NOMO-1 (cell line): Measurements from ENCODE around the gene TUBGCP5.

Experiments used
- DNase-seq, 2 experiments: peaks; one replicate each; lab custom pipeline; 2025; ENCODE audit not compliant: unreplicated experiment in 2 of 2; lab: John Stamatoyannopoulos, UW

The TUBGCP5 gene

DNA sequence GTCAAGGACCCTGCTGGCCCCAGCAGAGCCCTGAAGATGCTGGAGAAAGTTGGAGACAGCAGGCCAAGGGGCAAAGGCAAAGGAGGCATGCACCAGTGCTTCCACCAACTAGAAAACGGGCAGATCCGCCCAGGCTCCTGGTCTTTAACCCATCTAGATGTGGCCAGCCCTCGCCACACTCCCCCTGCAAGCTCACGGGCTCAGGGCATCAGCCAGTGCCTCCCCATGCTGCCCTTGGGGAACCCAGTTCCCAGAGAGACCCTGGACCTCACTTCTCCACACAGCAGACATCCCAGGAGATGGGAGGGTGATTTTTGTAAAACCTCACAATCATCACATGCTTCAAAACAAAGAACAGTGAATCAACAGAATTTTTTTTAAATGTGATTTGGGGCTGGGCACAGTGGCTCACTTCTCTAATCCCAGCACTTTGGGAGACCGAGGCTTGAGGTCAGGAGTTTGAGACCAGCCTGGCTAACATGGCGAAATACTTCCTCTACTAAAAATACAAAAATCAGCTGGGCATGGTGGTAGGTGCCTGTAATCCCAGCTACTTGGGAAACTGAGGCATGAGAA lies 83.7 kb downstream of the TUBGCP5 start:
- DNase-seq, result no peak

DNA sequence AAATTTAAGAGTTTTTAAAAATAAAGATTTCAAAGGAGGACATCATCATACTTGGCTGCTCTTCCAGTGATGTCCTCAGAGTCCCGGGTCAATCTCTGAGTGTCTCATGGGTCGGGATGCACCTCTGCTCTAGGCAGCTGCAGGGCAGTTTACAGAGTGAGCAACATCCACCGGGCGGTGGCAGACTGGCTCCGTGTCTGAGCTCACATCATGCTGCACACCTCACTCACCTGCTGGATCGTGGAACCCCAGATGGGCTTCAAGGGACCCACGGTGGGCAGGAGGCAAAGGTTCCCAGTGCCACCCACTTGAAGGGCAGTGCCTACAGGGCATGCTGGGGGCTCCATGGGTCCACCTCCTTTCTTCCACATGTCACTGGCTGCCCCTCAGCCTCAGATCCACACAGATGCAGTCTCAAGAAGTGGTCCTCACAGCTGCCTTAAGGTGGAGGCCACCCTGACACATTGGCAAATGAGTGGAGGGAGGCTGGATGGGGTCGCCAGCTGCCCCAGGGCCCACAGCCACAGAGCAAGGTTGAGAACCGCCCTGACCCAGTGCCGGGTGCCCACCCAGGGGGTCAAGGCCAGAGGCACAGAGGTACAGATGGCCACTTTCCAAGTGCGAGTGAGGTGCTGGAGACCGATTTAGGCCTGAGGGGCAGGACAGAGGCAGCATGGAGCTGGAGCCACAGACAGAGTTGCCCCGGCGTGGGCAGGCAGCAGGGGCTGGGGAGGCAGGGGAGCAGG lies 84.4 kb downstream of the TUBGCP5 start:
- no peak for DNase-seq

DNA sequence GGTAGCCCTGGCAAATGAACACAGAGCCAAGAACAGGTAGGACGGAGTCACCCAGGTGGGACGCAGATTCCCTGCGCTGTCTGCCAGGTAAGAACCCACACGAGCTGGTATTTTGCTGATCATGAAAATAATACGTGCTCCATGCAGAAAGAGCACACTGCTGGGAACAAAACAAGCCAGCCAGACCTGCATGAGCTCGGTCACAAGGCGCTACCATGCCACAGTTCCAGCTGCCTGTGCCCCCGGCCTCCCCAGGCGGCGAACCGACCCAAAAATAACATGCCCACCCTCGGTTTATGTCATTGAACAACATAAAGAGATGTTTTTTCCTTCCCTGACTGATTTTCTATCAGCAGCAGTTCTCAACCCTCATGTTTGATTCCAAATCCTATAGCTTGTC lies 85.0 kb downstream of the TUBGCP5 start:
- DNase-seq, result no peak

DNA sequence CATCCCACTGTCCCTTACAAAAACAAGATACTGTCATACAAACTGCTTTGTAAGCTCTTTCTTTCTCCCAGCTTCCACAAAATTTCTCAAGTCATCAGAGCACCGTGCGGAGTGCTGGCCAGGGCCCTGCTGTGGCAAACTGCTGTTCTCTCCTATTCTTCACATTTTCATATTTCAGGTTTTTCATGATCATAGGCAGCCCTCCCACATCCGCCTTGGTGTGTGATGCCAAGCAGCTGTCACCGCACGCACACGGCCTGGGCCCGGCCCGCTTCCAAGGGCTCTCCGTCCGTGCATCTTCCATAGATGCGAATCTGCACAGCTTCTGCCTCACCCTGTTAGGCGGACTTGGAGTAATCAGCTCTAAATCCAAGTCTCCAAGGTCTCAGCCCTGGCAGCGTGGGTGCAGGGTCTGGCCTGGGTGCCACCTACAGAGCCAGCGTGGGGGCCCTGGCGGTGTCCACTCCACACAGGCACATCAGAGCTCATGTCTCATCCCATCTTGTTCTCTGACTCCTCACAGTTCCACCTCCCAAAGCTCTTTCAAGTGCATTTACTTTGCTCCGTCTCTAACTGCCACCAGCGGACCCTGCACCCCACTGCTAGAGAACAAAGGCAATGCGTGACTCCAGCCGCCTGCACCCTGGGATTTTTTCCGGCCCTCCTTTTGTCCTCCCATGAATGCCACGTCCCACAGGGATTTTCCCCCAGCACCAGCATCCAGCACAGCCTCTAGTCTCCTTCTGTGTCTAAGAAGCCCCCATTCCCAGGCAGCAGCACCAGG lies 86.4 kb downstream of the TUBGCP5 start:
- DNase-seq, result no peak

DNA sequence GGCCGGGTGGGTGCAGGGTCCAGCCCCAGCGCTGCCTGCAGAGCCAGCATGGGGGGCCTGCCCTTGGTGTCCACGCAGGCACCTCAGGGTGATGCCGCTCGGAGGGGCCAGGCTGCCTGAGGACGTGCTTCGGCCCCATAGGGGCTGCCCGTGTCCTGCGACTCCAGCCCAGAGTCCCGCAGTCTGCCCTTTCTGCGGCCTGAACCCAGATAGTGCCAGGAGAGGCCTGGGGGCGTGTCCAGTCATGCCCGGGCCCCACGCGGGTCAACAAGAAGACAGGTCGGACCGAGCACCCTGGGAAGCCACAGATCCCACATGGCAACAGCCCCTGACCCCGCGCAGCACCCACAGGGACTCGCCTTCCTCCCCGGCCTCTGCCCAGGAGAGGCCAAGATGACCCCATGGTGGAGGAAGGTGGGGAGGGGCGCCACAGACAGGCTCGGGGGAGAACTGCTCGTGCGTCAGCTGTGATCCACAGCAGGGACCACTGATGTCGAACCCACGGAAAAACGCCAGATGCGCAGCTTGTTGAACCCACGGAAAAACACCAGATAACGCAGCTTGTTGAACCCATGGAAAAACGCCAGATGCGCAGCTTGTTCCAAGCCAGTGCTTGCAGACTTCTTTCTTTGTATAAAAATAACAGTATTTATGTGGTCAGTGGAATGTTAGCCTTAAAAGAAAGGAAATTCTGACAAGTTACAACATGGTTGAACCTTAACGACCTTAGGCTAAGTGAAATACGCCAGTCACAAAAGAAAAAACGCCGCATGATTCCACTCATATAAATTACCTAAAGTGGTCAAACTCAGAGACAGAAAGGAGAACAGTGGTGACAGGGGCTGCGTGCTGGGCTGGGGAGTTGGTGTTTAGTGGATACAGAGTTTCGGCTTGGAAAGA lies 87.7 kb downstream of the TUBGCP5 start:
- DNase-seq, result no peak

DNA sequence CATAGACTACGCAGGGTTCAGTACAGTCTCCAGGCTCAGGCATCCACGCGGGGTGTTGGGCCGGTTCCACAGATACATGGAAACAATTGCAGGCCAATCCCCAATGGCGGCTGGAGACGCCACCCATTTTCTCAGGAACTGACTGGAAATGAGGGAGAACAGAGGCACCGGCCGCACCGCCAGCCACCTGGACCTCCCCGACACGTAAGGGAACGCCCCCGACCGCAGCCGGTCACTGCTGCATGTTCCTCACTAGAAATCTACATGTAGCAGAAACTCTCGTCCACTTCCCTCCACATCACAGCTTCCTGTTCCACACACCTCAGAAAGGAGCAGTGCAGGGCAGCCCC lies 88.4 kb downstream of the TUBGCP5 start:
- no peak for DNase-seq

DNA sequence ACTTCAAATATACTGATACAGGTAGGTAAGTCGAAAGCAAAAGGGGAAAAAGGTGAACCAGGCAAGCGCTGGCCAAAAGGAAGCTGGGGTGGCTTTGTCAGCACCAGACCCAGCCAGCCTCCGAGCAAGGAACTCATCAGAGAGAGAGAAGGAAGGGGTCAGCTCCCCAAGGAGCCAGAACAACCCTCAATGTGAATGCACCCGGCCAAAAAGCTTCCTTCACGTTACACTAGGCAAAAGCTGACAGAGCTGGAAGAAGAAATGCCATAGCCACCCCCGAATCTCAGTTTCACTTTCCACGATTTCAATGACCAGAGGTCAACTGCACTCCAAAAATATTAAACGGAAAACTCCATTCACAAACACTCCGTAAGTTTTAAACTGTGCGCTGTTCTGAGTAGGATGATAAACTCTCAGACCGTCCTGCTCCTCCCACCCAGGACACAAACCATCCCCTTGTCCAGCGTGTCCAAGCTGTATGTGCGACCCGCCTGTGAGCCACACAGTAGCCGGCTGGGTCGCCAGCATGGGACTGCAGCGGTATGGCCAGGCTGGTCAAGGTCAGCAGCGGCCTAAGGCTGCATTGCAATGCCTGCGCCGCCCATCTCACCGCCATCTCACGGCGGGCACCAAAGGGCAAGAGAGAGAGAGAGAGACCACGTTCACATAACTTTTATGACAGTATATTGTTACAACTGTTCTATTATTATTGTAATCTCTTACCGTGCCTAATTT lies 88.9 kb downstream of the TUBGCP5 start:
- DNase-seq, result no peak
